ENCODE data around the gene ZNHIT1. TPM values are rescaled to one million over a fixed set of nuclear protein-coding genes. Genes with fewer than 3 reads are reported as not detected.

The ZNHIT1 gene
- total and polyA plus RNA-seq, 2 of the 8 experiments (the other 6 are each of a cell fraction or from before 2014, with no cell fraction given): 38.2 to 61.7 TPM

DNA sequence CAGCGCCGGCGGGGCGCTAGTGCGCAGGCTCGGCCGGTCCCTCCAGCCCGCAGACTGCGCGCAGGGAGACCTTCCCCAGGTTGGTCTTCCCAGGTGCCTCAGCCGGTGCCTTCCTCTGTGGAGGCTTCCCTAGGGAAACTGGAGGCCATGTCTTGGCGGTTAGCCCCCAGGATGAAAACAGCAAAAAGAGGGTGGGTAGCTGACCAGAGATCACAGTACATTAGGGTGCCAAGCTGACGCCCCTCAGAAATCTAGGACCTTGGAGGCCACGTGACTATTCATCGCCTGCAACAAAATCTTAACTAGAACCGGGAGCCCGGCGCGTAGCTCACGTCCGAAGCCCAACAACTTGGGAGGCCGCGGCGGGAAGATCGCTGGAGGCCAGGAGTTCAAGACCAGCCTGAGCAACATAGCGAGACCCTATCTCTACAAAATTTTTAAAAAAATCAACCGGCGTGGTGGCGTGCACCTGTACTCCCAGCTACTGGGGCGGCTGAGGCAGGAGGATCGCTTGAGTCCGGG lies 27.2 kb downstream of the ZNHIT1 start:
- peak overlapping the region; percentile 80 to 99 (median 98) for H3K4me3 ChIP-seq (ENCODE audit: extremely low read depth in 1 of 4, insufficient read depth in 2 of 4, low read depth in 3 of 4, low read length in 4 of 4)
- no peak overlapping the region for H3K4ac ChIP-seq (replicated peaks; ENCODE audit: insufficient read length, low read depth, low read length)
- H3K23me2 ChIP-seq (ENCODE audit: low read depth, low read length): peaks cover 9% of the 10 kb centered on the region
- no peak overlapping the region for H2AK5ac ChIP-seq (ENCODE audit: low read depth, low read length)
- peaks cover 10% of the 10 kb centered on the region for H3K79me1 ChIP-seq (ENCODE audit: low read depth, low read length)
- H3K27me3 ChIP-seq (replicated peaks in 1 of 4; ENCODE audit: control insufficient read depth in 3 of 4, extremely low read depth in 1 of 4, insufficient read depth in 3 of 4, low read length in 3 of 4): no peaks in the 10 kb centered on the region
- peak overlapping the region; percentile 97 for H2BK5ac ChIP-seq (ENCODE audit: low read depth, low read length)
- no peak overlapping the region for H2AFZ ChIP-seq (ENCODE audit: low read length)
- peaks cover 0 to 6% (median 3%) of the 10 kb centered on the region in 4 experiments; a peak in 5 of 7 replicates for H3K4me1 ChIP-seq (replicated peaks in 1 of 4; ENCODE audit: control insufficient read depth in 3 of 4, insufficient read depth in 4 of 4, low read length in 3 of 4)
- DNase-seq (ENCODE audit: low read depth in 1 of 2, low spot score in 2 of 2): no peak
- no peak overlapping the region for H2BK20ac ChIP-seq (ENCODE audit: low read length)
- H3K36me3 ChIP-seq (ENCODE audit: control insufficient read depth in 2 of 4, insufficient read depth in 4 of 4, low read length in 3 of 4): peaks cover 0 to 4% (median 0%) of the 10 kb centered on the region in 4 experiments; a peak in 1 of 8 replicates
- no peak overlapping the region for H2BK12ac ChIP-seq (ENCODE audit: low read depth, low read length)
- H4K8ac ChIP-seq (ENCODE audit: extremely low read depth, insufficient read depth, low read length): peak overlapping the region; percentile 88
- H2BK15ac ChIP-seq (ENCODE audit: low read length): no peak overlapping the region
- ChIA-PET CTCF (ENCODE audit: partially characterized antibody) (interaction anchor here (0.7 to 8.2 kb wide), 17 partner anchors 9 to 272 kb away, joined by 3 to 79 read pairs (median 8); partner anchors contain the start of genes PLOD3, TRIM56, VGF and ZNHIT1), POLR2A (ENCODE audit: partially characterized antibody) (interaction anchor here (1.1 to 4.0 kb wide), 15 partner anchors 8 to 123 kb away, joined by 3 to 28 read pairs (median 4); partner anchors contain the start of genes AP1S1, CLDN15, PLOD3 and ZNHIT1)
- peak overlapping the region; percentile 65 to 99 for H3K4me2 ChIP-seq (ENCODE audit: insufficient read depth in 1 of 2, low read depth in 2 of 2, low read length in 2 of 2)
- no peak overlapping the region for H4K91ac ChIP-seq (replicated peaks; ENCODE audit: insufficient read length, low read length)
- no peak for FAIRE-seq
- H4K5ac ChIP-seq (ENCODE audit: insufficient read length, low read depth, low read length): peak overlapping the region; percentile 77
- H3K23ac ChIP-seq (ENCODE audit: insufficient read length): no peak overlapping the region
- no peak overlapping the region for H3K14ac ChIP-seq (ENCODE audit: insufficient read length)
- H3K27ac ChIP-seq (ENCODE audit: low read depth, low read length): peak overlapping the region; percentile 61; the same call in 1 of the 2 replicates
- H3K79me2 ChIP-seq (ENCODE audit: control insufficient read depth in 1 of 2, insufficient read depth in 2 of 2, low read length in 2 of 2): peaks cover 0 to 44% of the 10 kb centered on the region in 2 experiments; a peak in 2 of 4 replicates
- peak overlapping the region in 2 of 4 experiments; percentile 0 to 58; a peak in 2 of 7 replicates for H3K9ac ChIP-seq (replicated peaks in 1 of 4; ENCODE audit: extremely low read depth in 1 of 4, low read depth in 3 of 4, low read length in 3 of 4)
- 53% methylated on average over 32 of the region's 32 CpGs; no CpG with 5 or more reads in 1 of the 2 experiments for WGBS, 2 experiments (ENCODE audit: extremely low coverage in 1 of 2, insufficient coverage in 1 of 2, insufficient read length in 1 of 2, insufficient replicate concordance in 2 of 2, low coverage in 1 of 2, low lambda C conversion rate in 2 of 2, missing lambda C conversion rate in 1 of 2)
- H3K9me3 ChIP-seq (ENCODE audit: insufficient read depth in 2 of 2, low read depth in 1 of 2, low read length in 1 of 2): no peaks in the 10 kb centered on the region
- no peak overlapping the region for H3K56ac ChIP-seq (replicated peaks; ENCODE audit: insufficient read length, low read depth, low read length)
- peak overlapping the region; percentile 44 for H3K18ac ChIP-seq (ENCODE audit: extremely low read depth, low read length)
- peaks cover 0 to 5% of the 10 kb centered on the region in 2 experiments for H4K20me1 ChIP-seq (replicated peaks in 1 of 2; ENCODE audit: control insufficient read depth in 1 of 2, insufficient read depth in 2 of 2, low read length in 2 of 2)
- H2BK120ac ChIP-seq (replicated peaks; ENCODE audit: low read depth, low read length): no peak overlapping the region
- TF ChIP-seq ZNF274 (IDR thresholded peaks at IDR 0.05; ENCODE audit: borderline replicate concordance, extremely low read depth, low read length) (no peak), RXRA (IDR thresholded peaks at IDR 0.05; ENCODE audit: insufficient read depth, low read depth, low read length) (no peak), KDM1A (IDR thresholded peaks at IDR 0.05; ENCODE audit: borderline replicate concordance, low read length) (peak; percentile 38; the same call in 1 of the 2 replicates), NRF1 (IDR thresholded peaks at IDR 0.05; ENCODE audit: low read depth, low read length) (peak; percentile 65), CEBPB (IDR thresholded peaks at IDR 0.05; ENCODE audit: low read depth, low read length) (no peak), SP1 (IDR thresholded peaks at IDR 0.05; ENCODE audit: low read depth, low read length) (no peak), POLR2A (IDR thresholded peaks at IDR 0.05; ENCODE audit: control extremely low read depth in 1 of 2, low read depth in 2 of 2, low read length in 2 of 2) (peak in 1 of 2 experiments; percentile 65; a peak in 1 of 3 replicates), RAD21 (IDR thresholded peaks at IDR 0.05 in 1 of 2, conservative IDR thresholded peaks at IDR 0.05 in 1 of 2; ENCODE audit: low read depth in 2 of 2, low read length in 2 of 2) (no peak)
